Neuron (in vitro differentiated cells): ENCODE results near the gene COX7A2L.

Experiments
- H2AFZ ChIP-seq: one replicate; pipeline ENCODE4 v1.6.1; 2013; ENCODE audit warnings: low read depth, mild to moderate bottlenecking, inconsistent platforms, low read length, moderate library complexity
- H3K27me3 ChIP-seq: one replicate; pipeline ENCODE4 v1.6.1; 2013; ENCODE audit warnings: low read length; ENCODE audit not compliant: insufficient read depth
- H3K36me3 ChIP-seq: one replicate; pipeline ENCODE4 v1.6.1; 2013; ENCODE audit warnings: low read length; ENCODE audit not compliant: insufficient read depth
- H3K4me1 ChIP-seq: one replicate; pipeline ENCODE4 v1.6.1; 2013; ENCODE audit warnings: low read length; ENCODE audit not compliant: insufficient read depth
- H3K4me3 ChIP-seq: 2 replicates; pipeline ENCODE4 v1.5.1; 2013; ENCODE audit warnings: mild to moderate bottlenecking, low read length, moderate library complexity
- H3K9me3 ChIP-seq: one replicate; pipeline ENCODE4 v1.6.1; 2013; ENCODE audit warnings: low read length

COX7A2L gene

GRCh38 chr2:42316910-42317309 lies 44.1 kb downstream of the COX7A2L start:
- H3K36me3 ChIP-seq: peaks cover 32% of the 10 kb centered on the region
- no peaks in the 10 kb centered on the region for H3K27me3 ChIP-seq
- no peaks in the 10 kb centered on the region for H3K9me3 ChIP-seq
- H3K4me1 ChIP-seq: peaks cover 7% of the 10 kb centered on the region
- H3K4me3 ChIP-seq: no peak overlapping the region
- H2AFZ ChIP-seq: no peak overlapping the region

- H2AFZ ChIP-seq: no peak overlapping the region
- no peaks in the 10 kb centered on the region for H3K9me3 ChIP-seq
- no peaks in the 10 kb centered on the region for H3K27me3 ChIP-seq
- no peak overlapping the region for H3K4me3 ChIP-seq
- H3K36me3 ChIP-seq: peaks cover 27% of the 10 kb centered on the region
- peaks cover 7% of the 10 kb centered on the region for H3K4me1 ChIP-seq
These were observed 45.1 kb downstream of the COX7A2L start for GRCh38 chr2:42315844-42316470.

- H3K36me3 ChIP-seq: peaks cover 28% of the 10 kb centered on the region
- no peaks in the 10 kb centered on the region for H3K9me3 ChIP-seq
- no peak overlapping the region for H2AFZ ChIP-seq
- no peaks in the 10 kb centered on the region for H3K27me3 ChIP-seq
- H3K4me1 ChIP-seq: peaks cover 7% of the 10 kb centered on the region
- H3K4me3 ChIP-seq: no peak overlapping the region
These were observed 46.0 kb downstream of the COX7A2L start for GRCh38 chr2:42314892-42315468.

GRCh38 chr2:42312106-42312505 lies 48.9 kb downstream of the COX7A2L start:
- H3K27me3 ChIP-seq: no peaks in the 10 kb centered on the region
- peaks cover 18% of the 10 kb centered on the region for H3K36me3 ChIP-seq
- no peak overlapping the region for H2AFZ ChIP-seq
- peaks cover 7% of the 10 kb centered on the region for H3K4me1 ChIP-seq
- H3K9me3 ChIP-seq: no peaks in the 10 kb centered on the region
- H3K4me3 ChIP-seq: no peak overlapping the region

- peaks cover 19% of the 10 kb centered on the region for H3K36me3 ChIP-seq
- H3K4me3 ChIP-seq: no peak overlapping the region
- no peaks in the 10 kb centered on the region for H3K27me3 ChIP-seq
- no peaks in the 10 kb centered on the region for H3K9me3 ChIP-seq
- no peaks in the 10 kb centered on the region for H3K4me1 ChIP-seq
- H2AFZ ChIP-seq: no peak overlapping the region
These were observed 51.0 kb downstream of the COX7A2L start for GRCh38 chr2:42310007-42310515.

- Histone ChIP-seq H3K4me1 (no peaks in the 10 kb centered on the region), H3K27me3 (no peaks in the 10 kb centered on the region), H3K9me3 (no peaks in the 10 kb centered on the region), H3K4me3 (no peak overlapping the region), H2AFZ (no peak overlapping the region), H3K36me3 (peaks cover 16% of the 10 kb centered on the region)
These were observed 51.7 kb downstream of the COX7A2L start for GRCh38 chr2:42309366-42309765.

- H3K9me3 ChIP-seq: no peaks in the 10 kb centered on the region
- no peaks in the 10 kb centered on the region for H3K27me3 ChIP-seq
- H3K4me1 ChIP-seq: no peaks in the 10 kb centered on the region
- H3K36me3 ChIP-seq: peaks cover 32% of the 10 kb centered on the region
- H3K4me3 ChIP-seq: no peak overlapping the region
- no peak overlapping the region for H2AFZ ChIP-seq
These were observed 53.8 kb downstream of the COX7A2L start for GRCh38 chr2:42307180-42307579.

GRCh38 chr2:42304059-42304713 lies 56.8 kb downstream of the COX7A2L start:
- no peak overlapping the region for H3K4me3 ChIP-seq
- H3K4me1 ChIP-seq: no peaks in the 10 kb centered on the region
- peaks cover 42% of the 10 kb centered on the region for H3K36me3 ChIP-seq
- no peaks in the 10 kb centered on the region for H3K27me3 ChIP-seq
- no peak overlapping the region for H2AFZ ChIP-seq
- H3K9me3 ChIP-seq: no peaks in the 10 kb centered on the region

GRCh38 chr2:42303252-42303651 lies 57.8 kb downstream of the COX7A2L start:
- Histone ChIP-seq H3K27me3 (no peaks in the 10 kb centered on the region), H3K36me3 (peaks cover 43% of the 10 kb centered on the region), H3K4me3 (no peak overlapping the region), H2AFZ (no peak overlapping the region), H3K9me3 (no peaks in the 10 kb centered on the region), H3K4me1 (no peaks in the 10 kb centered on the region)

GRCh38 chr2:42300527-42300926 lies 60.5 kb downstream of the COX7A2L start:
- no peak overlapping the region for H2AFZ ChIP-seq
- no peaks in the 10 kb centered on the region for H3K9me3 ChIP-seq
- peaks cover 52% of the 10 kb centered on the region for H3K36me3 ChIP-seq
- no peaks in the 10 kb centered on the region for H3K4me1 ChIP-seq
- H3K27me3 ChIP-seq: no peaks in the 10 kb centered on the region
- no peak overlapping the region for H3K4me3 ChIP-seq
